HG03135 (cell line): ENCODE data around the gene POLE.

ENCODE experiments used
- ATAC-seq: cut with Tn5 transposase; IDR thresholded peaks from one replicate; pipeline ENCODE4 v1.9.1; 2021; ENCODE audit warnings: mild to moderate bottlenecking, moderate library complexity; ENCODE audit not compliant: unreplicated experiment

Gene POLE

GRCh38 chr12:132687211-132688164 lies at the start of gene POLE, which contains the start of gene PXMP2:
Gene POLE, minus strand, starts transcription at chr12:132687342. Its CDS starts 27 bp downstream, at chr12:132687315.
Gene PXMP2, plus strand, starts transcription at chr12:132687587. Its CDS starts 84 bp downstream, at chr12:132687671.
- peak; percentile 91 for ATAC-seq

GRCh38 chr12:132736913-132737312 lies 49.8 kb upstream of the POLE start:
- ATAC-seq, result no peak

DNA sequence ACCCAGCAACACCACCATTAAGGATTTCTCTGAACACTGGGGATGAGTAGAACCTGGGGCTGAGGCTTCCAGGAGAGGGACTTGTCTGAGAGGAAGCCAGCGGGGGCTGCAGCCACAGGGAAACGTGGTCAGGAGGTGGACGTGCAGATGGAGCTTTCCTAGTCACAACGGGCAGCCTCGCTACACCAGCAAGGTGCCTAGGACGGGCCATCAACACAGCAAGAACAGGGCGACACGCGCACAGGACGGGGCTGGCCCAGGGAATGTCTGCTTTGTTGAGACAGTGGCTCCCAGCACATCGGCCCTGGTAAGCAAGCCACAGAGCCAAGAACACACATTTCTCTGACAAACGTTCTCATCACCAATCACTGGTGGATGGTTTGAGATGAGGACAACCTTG lies 49.2 kb upstream of the POLE start:
- ATAC-seq, result no peak

DNA sequence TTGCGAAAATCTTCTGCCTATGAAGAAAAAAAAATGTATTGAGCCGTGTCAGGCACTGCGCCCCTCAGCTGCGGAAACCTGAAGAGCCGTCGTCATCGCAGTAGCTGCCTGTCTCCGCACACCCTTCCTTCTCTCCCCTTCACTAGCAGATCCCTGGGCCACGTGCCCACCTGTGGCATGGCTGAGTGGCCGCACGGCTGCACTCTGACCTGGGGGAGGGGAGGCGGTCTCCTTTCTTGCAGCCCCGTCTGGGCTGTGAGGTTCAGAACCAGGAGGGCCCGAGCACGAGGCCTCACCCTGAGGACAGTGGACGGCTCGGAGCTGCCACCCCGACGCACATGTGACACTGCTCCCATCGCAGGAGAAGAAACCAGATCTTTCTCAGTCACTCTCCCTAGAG lies 48.4 kb upstream of the POLE start:
- ATAC-seq, result no peak

GRCh38 chr12:132734206-132734605 lies 47.1 kb upstream of the POLE start:
- ATAC-seq, result no peak

DNA sequence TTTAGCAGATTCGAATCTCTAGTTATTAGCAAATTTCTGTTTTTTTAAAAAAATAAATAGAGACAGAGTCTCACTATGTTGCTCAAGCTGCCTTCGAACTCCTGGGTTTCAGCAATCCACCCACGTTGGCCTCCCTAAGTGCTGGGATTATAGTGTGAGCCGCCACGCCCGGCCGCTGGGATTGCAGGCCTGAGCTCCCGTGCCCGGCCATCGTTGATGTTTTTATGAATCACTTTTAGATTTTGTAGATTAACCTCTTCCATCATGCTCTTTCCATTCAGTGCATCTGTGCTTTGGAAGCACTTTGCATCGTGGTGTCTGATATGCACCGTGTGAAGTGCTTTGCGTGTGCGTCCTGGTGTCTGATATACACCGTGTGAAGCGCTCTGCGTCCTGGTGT lies 44.4 kb upstream of the POLE start:
- no peak for ATAC-seq

GRCh38 chr12:132730353-132730752 lies 43.2 kb upstream of the POLE start:
- ATAC-seq, result no peak

DNA sequence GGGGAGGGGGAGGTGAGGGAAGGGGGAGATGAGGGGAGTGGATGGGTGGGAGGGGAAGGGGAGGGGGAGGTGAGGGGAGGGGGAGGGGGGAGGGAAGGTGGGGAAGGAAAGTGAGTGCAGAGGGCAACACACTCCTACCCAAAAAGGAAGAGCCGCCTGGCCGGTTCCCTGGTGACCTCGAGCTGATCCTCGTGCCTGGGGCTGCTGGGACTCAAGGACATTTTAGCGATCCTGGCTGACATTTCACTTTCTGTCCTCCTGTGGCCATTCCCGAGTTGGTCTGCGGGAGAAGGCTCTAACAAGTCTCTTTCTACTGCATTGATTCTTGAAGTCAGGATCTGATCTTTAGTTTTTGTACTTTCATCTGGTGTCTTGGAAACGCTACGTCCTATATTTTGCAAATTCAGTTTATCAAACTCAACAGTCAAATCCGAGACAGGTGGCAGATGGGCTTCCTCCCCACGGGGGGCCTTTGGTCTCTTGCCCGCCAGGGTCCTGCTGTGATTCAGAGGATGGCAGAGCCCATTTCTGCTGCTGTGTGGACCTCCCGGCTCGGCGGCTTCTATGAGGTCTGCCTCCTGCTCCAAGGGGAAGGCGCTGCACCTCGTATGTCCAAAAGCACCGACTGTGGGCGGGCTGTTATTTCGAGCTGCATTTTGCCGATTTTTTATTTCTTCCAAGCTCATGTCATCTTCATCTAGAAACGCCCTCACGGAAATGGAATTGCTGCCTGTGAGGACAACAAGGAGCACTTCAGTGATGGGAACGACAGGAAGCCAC lies 42.6 kb upstream of the POLE start:
- ATAC-seq, result no peak

GRCh38 chr12:132728502-132728901 lies 41.4 kb upstream of the POLE start:
- ATAC-seq, result no peak

DNA sequence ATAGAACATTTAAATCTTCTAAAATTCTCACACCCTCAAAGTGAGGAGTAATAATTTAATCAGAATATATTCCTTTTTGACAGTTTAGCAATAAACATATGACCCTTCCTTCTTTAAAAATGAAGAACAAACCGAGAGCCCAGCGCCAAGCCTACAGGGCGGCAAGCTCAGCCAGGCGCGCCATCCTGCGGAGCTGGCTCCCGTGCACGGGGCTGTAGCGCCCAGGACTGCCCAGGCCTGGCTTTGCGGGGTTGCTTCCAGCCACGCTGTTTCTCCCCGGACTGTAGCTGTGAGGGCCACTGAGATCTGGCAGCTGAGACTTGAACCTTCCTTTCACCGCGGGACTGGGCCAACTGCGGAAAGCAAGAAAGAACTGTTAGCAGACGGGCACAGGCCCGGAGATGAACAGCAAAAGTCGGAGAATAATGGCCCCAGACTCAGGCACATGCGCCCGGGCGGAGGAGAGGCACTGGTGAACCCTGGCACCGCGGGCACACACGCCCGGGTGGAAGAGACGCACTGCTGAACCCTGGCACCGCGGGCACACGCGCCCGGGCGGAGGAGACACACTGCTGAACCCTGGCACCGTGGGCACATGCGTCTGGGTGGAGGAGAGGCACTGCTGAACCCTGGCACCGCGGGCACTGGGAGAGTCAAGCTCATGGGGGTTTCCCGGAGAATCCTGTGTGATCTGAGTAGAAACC lies 40.1 kb upstream of the POLE start:
- no peak for ATAC-seq

GRCh38 chr12:132726386-132726785 lies 39.2 kb upstream of the POLE start:
- no peak for ATAC-seq

DNA sequence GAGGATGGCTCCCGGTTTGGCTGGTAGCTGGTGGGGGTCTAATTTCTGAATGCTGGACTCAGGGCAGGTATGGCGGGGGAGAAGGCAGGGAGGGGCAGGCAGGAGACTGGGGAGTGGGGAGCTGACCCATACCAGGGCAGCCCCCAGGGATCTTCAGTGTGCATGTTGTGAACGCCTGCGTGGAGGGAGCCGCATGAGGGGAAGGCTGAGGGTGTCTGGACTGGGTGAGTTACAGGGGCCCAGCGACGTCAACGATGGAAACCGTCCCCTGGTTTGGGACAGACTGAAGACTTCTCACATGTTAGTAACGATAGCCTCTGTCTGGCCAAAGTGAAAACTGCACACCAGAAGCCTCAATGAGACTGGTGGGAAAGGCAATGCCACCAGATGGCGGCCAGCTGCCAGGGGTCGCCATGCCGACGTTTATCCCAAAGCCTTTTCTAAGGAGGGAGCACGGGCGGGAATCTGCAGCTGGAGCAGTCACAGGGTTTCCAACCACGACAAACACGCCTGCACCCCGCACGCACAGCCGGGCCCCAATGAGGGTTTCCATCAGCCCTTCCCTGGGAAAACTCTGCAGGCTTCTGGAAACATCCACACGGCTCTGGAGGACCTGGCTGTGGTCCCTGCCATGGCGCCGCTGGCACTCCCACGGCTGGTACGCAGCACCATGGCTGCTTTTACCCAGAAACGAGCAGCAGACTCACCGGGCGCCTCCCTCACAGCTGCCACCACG lies 37.5 kb upstream of the POLE start:
- ATAC-seq, result no peak

- no peak for ATAC-seq
Measured at GRCh38 chr12:132723764-132724140, 36.6 kb upstream of the POLE start.

DNA sequence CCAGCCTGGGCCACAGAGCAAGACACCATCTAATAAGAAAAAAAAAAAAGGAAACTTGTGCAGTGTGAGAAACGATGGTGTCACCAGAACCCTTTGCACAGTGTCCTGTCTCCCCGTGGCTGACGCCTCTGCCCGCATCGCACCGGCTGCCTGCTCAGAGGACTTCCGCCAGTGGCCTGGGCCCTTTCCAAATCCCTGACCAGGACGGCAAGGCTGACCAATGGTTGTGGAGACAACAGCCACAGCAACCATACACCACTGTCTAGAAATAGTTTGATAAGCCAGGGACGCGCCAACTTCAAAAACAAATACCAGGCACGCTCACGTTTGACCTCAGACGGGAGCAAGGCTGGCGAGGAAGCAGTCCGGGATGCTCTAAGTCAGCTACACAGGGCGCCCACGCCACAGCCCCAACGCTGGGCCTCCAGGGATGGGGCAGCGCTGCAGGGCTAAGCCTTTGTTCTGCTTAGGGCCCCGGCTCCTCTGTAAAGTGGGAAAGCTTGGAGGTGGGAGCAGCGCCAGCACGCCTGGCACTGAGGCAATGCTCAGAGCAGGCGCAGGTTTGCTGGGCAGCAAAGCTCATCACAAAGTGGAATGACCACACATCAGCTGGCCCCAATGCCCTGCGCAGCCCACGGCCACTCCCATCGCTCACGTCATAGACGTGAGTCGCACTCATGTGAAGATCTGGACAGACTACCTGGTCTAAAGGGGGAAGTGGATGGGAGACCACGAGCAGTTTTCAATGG lies 36.0 kb upstream of the POLE start:
- ATAC-seq, result no peak

DNA sequence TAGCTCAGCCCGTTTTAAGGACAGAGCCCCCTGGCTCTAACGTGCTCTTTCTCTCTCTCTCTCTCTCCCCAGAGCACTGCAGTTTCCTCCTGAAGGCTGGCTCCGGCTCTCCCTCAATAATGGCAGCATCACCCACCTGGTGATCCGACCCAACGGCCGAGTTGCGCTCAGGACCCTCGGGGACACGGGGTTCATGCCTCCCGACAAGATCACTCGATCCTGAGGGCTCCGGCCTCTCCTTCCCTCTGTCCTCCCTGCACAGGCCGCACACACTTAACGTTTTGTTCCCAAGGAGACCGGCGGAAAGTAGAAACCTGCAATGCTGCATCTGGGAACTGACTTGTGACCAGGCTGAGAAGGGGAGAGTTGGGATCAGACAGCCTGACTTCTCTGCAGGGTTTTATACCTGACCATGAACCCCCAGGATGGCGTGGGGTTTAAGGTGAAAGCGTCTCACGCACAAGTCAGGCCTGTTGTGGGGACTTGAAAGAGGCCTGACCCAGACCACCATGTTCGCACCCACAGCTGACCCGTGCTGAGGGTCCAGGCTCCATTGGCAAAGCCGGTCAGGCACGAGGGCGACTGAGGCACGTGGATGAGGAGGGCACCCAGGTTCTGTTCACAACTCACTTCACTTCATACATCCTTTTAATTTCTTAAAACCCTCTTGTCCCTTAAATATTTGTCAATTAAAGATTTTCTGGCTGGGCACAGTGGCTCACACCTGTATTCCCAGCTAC lies 33.6 kb upstream of the POLE start:
- no peak for ATAC-seq

- no peak for ATAC-seq
Measured at GRCh38 chr12:132719954-132720324, 32.8 kb upstream of the POLE start.

DNA sequence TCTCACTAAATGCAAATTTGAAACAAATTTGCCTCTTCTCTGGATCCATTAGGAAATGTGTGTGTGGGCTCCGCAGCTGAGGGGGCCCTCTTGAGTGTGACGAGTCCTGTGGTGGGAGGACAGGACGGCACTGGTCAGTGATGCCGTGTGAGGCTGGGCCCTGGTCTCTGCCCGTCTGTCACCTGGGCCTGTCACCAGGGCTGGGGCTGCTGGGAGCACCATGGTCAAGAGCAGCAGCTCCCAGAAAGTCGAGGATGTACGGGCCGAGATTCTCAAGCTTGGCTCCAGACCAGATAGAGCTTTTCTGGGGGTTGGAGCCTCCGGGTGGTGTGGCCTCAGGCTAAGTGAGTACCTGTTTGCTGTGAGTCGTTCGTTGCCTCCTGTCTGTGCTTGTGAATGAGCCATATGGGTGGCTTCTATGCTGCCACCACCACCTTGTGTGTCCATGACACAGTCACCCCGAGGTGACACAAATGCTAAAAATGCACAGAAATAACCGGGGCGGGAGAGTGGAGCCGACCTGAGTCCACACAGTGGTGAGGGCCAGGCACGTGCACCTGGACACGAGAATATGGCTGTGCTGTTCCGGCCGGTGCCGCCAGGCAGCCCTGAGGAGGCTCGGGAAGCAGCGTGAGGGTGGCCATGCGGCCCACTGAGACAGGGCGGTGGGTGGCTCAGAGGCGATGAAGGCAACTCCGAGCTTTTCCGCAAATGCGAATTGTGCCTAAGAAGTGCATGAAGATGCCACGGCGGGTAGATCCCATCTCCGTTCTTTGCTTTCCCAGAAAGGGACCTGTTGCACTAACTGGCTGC lies 32.2 kb upstream of the POLE start:
- ATAC-seq, result no peak

- no peak for ATAC-seq
Measured at GRCh38 chr12:132718644-132719043, 31.5 kb upstream of the POLE start.
